ENCODE measurements around the gene HCRTR1.

- TF ChIP-seq CTCF (conservative IDR thresholded peaks at IDR 0.05; ENCODE audit: low read length) (no peak), EZH2phosphoT487 (IDR thresholded peaks at IDR 0.05; ENCODE audit: borderline replicate concordance) (no peak)
Measured at GRCh38 chr1:31661856-31662255, 44.4 kb downstream of the HCRTR1 start.
